PFSK-1 (cell line): ENCODE measurements around the gene PBX3.
A peak's percentile ranks its signal among the peaks of the same experiment; 100 is the strongest.

ENCODE experiments used
- POLR2AphosphoS5 ChIP-seq: IDR thresholded peaks from 2 replicates; pipeline ENCODE4 v1.6.1; 2012; ENCODE audit warnings: low read depth, mild to moderate bottlenecking, control low read depth, low read length, moderate library complexity
- SIN3A ChIP-seq: IDR thresholded peaks from 2 replicates; pipeline ENCODE4 v1.6.1; 2012; ENCODE audit warnings: mild to moderate bottlenecking, low read length, moderate library complexity, borderline replicate concordance; ENCODE audit not compliant: insufficient read depth

DNA sequence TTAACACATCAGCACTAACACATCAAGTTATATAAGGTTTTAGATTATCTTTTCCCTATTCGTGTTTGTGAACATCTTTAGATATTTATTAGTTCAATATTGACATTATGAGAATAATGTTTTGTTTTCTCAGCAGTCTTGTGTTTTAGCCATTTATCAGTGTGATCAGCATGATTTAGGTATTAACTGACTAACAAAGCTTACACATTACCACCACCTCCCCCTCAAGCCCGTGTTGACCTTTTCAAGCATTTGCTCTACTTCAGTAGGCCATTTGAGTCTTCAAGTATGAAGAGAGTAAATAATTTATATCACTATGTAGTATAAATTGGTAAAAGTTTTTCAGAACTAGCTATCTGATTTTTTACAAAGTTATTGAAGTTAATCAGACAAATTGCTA lies 6.9 kb downstream of the PBX3 start:
- no peak for TF ChIP-seq POLR2AphosphoS5
- TF ChIP-seq SIN3A = peak; percentile 79; the same call in 1 of the 2 replicates
